PC-3 (cell line): ENCODE results near the gene ATE1. TPM values are rescaled to one million over a fixed set of nuclear protein-coding genes. Genes with fewer than 3 reads are reported as not detected.

ENCODE experiments used
- ATAC-seq: fragments of 200-7000 bp; cut with Tn5 transposase; 2 replicates; pipeline ENCODE4 v1.9.1; 2020; ENCODE audit warnings: mild to moderate bottlenecking, moderate library complexity
- BruUV-seq: library from RNA; stranded (reverse); fragments of 400-500 nt; replicated peaks from 2 replicates; lab custom pipeline; 2021; lab: Mats Ljungman, UMichigan
- CTCF ChIA-PET: fragments of 300-600 bp; sonication (Branson Sonifier 250); formaldehyde crosslinking; loops from one replicate; lab custom pipeline; 2022; ENCODE audit warnings: antibody characterized with exemption; lab: Charles Lee
- POLR2A ChIA-PET: fragments of 300-600 bp; sonication (Branson Sonifier 250); formaldehyde crosslinking; loops from one replicate; lab custom pipeline; 2022; ENCODE audit warnings: antibody characterized with exemption; ENCODE audit not compliant: unreplicated experiment; lab: Charles Lee
- DNase-seq: peaks from one replicate; pipeline ENCODE4 v3.0.0-alpha.2; 2015
- H2AFZ ChIP-seq: fragments of 300-600 bp; sonication (generic); 2 replicates; pipeline ENCODE4 v1.6.0; 2016; ENCODE audit warnings: antibody characterized with exemption, low read length
- H3F3A ChIP-seq: fragments of 300-600 bp; sonication (generic); one replicate; pipeline ENCODE4 v1.6.0; 2017; ENCODE audit warnings: antibody characterized with exemption, low read length, control low read depth, mild to moderate bottlenecking; ENCODE audit not compliant: unreplicated experiment
- H3K27ac ChIP-seq: fragments of 300-600 bp; sonication (generic); 2 replicates; pipeline ENCODE4 v1.5.1; 2016; ENCODE audit warnings: mild to moderate bottlenecking, low read length
- H3K27me3 ChIP-seq: fragments of 300-600 bp; sonication (generic); 2 replicates; pipeline ENCODE4 v1.6.1; 2016; ENCODE audit warnings: low read length, mixed read lengths
- H3K36me3 ChIP-seq: fragments of 300-600 bp; sonication (generic); 2 replicates; pipeline ENCODE4 v1.6.1; 2016; ENCODE audit warnings: low read depth, mixed run types, low read length, mixed read lengths
- H3K4me1 ChIP-seq: fragments of 300-600 bp; sonication (generic); 2 replicates; pipeline ENCODE4 v1.5.1; 2016; ENCODE audit warnings: low read length; ENCODE audit not compliant: insufficient read depth
- H3K4me2 ChIP-seq: fragments of 300-600 bp; sonication (generic); 2 replicates; pipeline ENCODE4 v1.6.0; 2016; ENCODE audit warnings: low read length
- H3K4me3 ChIP-seq: fragments of 300-600 bp; sonication (generic); 2 replicates; pipeline ENCODE4 v1.5.1; 2016; ENCODE audit warnings: mild to moderate bottlenecking, low read length, mixed read lengths
- H3K79me2 ChIP-seq: fragments of 300-600 bp; sonication (generic); 2 replicates; pipeline ENCODE4 v1.6.1; 2017; ENCODE audit warnings: low read length, mixed read lengths
- H3K9ac ChIP-seq: fragments of 300-600 bp; sonication (generic); 2 replicates; pipeline ENCODE4 v1.6.0; 2016; ENCODE audit warnings: mild to moderate bottlenecking, low read length
- H3K9me2 ChIP-seq: fragments of 300-600 bp; sonication (generic); replicated peaks from 2 replicates; pipeline ENCODE4 v1.6.1; 2016; ENCODE audit warnings: mixed run types, low read length, mixed read lengths
- H3K9me3 ChIP-seq: fragments of 300-600 bp; sonication (generic); 2 replicates; pipeline ENCODE4 v1.6.1; 2016; ENCODE audit warnings: low read length, mixed read lengths
- H4K20me1 ChIP-seq: fragments of 300-600 bp; sonication (generic); 2 replicates; pipeline ENCODE4 v1.6.1; 2016; ENCODE audit warnings: low read length, mixed read lengths
- CTCF ChIP-seq: fragments of 300-600 bp; sonication (generic); conservative IDR thresholded peaks from 2 replicates; pipeline ENCODE4 v1.5.1; 2017; ENCODE audit warnings: antibody characterized with exemption, low read depth, mild to moderate bottlenecking, low read length
- EZH2 ChIP-seq: fragments of 300-600 bp; sonication (generic); IDR thresholded peaks from one replicate; pipeline ENCODE4 v1.6.1; 2017; ENCODE audit warnings: antibody characterized with exemption, mild to moderate bottlenecking, low read length; ENCODE audit not compliant: unreplicated experiment
- EZH2phosphoT487 ChIP-seq: fragments of 300-600 bp; sonication (generic); IDR thresholded peaks from 2 replicates; pipeline ENCODE4 v1.6.1; 2018; ENCODE audit warnings: mild to moderate bottlenecking, antibody characterized with exemption, low read length, borderline replicate concordance
- intact Hi-C: fragments of 100-400 bp; cut with micrococcal nuclease; formaldehyde crosslinking; loops from 2 replicates; pipeline ENCODE4 v1.9.0; 2023
- total RNA-seq: library from RNA; depleted of rRNA; stranded (reverse); fragments of >200 nt; gene quantifications from 2 replicates; pipeline ENCODE4 v1.2.3, GENCODE V29; 2014

The ATE1 gene
- total RNA-seq, 1 experiment from 2014 or later = 12.8 TPM

GRCh38 chr10:121831237-121831636 lies 96.6 kb downstream of the ATE1 start:
- ATAC-seq (no peak), DNase-seq (no peak)
- no peaks in the 10 kb centered on the region for H3K36me3 ChIP-seq
- ChIA-PET CTCF (no interaction called here), POLR2A (no interaction called here)
- H4K20me1 ChIP-seq = no peaks in the 10 kb centered on the region
- no peaks in the 10 kb centered on the region for H3K79me2 ChIP-seq
- H3F3A ChIP-seq = no peaks in the 10 kb centered on the region
- no peak overlapping the region for H3K4me2 ChIP-seq
- H2AFZ ChIP-seq = no peak overlapping the region
- H3K27me3 ChIP-seq = no peaks in the 10 kb centered on the region
- no peaks in the 10 kb centered on the region for H3K9me2 ChIP-seq
- TF ChIP-seq EZH2phosphoT487 (no peak), CTCF (no peak), EZH2 (no peak)
- no peak overlapping the region for H3K4me3 ChIP-seq
- intact Hi-C loops = loop anchor here (10.0 kb wide), 1 partner anchor 86 kb away; no protein-coding TSS in a partner anchor
- H3K9ac ChIP-seq = no peak overlapping the region
- no peaks in the 10 kb centered on the region for H3K4me1 ChIP-seq
- H3K27ac ChIP-seq = no peak overlapping the region
- H3K9me3 ChIP-seq = no peaks in the 10 kb centered on the region
- BruUV-seq = no TSS peak

- BruUV-seq = no TSS peak
Measured at GRCh38 chr10:121830101-121830500, 97.7 kb downstream of the ATE1 start.

More at GRCh38 chr10:121830101-121830500, 97.7 kb downstream of the ATE1 start:
- TF ChIP-seq EZH2 (no peak), EZH2phosphoT487 (no peak), CTCF (no peak)
- H3K9ac ChIP-seq = no peak overlapping the region
- H3K79me2 ChIP-seq = no peaks in the 10 kb centered on the region
- H3K4me1 ChIP-seq = no peaks in the 10 kb centered on the region
- intact Hi-C loops = loop anchor here (10.0 kb wide), 1 partner anchor 85 kb away; no protein-coding TSS in a partner anchor
- CTCF ChIA-PET = no interaction called here
- no peaks in the 10 kb centered on the region for H3K36me3 ChIP-seq
- POLR2A ChIA-PET = no interaction called here
- H3K4me3 ChIP-seq = no peak overlapping the region
- H2AFZ ChIP-seq = no peak overlapping the region
- no peaks in the 10 kb centered on the region for H3F3A ChIP-seq
- H3K27me3 ChIP-seq = no peaks in the 10 kb centered on the region
- no peak for DNase-seq
- no peak overlapping the region for H3K27ac ChIP-seq
- H3K9me2 ChIP-seq = no peaks in the 10 kb centered on the region
- ATAC-seq = no peak
- no peaks in the 10 kb centered on the region for H3K9me3 ChIP-seq
- H4K20me1 ChIP-seq = no peaks in the 10 kb centered on the region
- H3K4me2 ChIP-seq = no peak overlapping the region
